Uterus (tissue), 2 donors: ENCODE measurements around the gene DUOX2.
"Not testable (repeated sequence)": the region's sequence is repeated elsewhere in the genome, so short reads cannot be mapped to it uniquely, and the experiment has no call there.

ENCODE experiments used
- CTCF ChIP-seq, 4 experiments: fragments of 200-600 bp in 2 of 4; fragments of 450-650 bp in 2 of 4; sonication (generic) in 2 of 4; IDR thresholded peaks; one replicate each; pipeline ENCODE4 v1.5.1; 2016 to 2019; ENCODE audit warnings: antibody characterized with exemption in 4 of 4, mild to moderate bottlenecking in 2 of 4, moderate library complexity in 1 of 4
- POLR2A ChIP-seq, 2 donors: fragments of 450-650 bp; IDR thresholded peaks; one replicate each; pipeline ENCODE4 v1.6.1; 2016; ENCODE audit warnings: antibody characterized with exemption in 2 of 2, mild to moderate bottlenecking in 1 of 2, moderate library complexity in 1 of 2

GRCh38 chr15:45082412-45082811 lies 31.6 kb downstream of the DUOX2 start:
- TF ChIP-seq POLR2A, CTCF (IDR thresholded peaks at IDR 0.05): not testable (repeated sequence)
